ENCODE results near the gene DCST1.

- TF ChIP-seq CTCF (IDR thresholded peaks at IDR 0.05; ENCODE audit: low read depth, low read length) (no peak), POLR2A (IDR thresholded peaks at IDR 0.05; ENCODE audit: extremely low read depth, insufficient read length) (no peak), MAX (IDR thresholded peaks at IDR 0.05; ENCODE audit: low read depth, low read length) (no peak), MYC (IDR thresholded peaks at IDR 0.05; ENCODE audit: low read depth, low read length) (no peak)
Observed at GRCh38 chr1:155005076-155006011, 28.3 kb upstream of the DCST1 start.
